GM19238 (cell line): ENCODE measurements around the gene MAST2.
"Not testable (repeated sequence)": the region's sequence is repeated elsewhere in the genome, so short reads cannot be mapped to it uniquely, and the experiment has no call there.

Source experiments
- DNase-seq: peaks from one replicate; pipeline ENCODE4 v3.0.0; 2011; ENCODE audit warnings: low spot score; ENCODE audit not compliant: insufficient read length

MAST2 gene

DNA sequence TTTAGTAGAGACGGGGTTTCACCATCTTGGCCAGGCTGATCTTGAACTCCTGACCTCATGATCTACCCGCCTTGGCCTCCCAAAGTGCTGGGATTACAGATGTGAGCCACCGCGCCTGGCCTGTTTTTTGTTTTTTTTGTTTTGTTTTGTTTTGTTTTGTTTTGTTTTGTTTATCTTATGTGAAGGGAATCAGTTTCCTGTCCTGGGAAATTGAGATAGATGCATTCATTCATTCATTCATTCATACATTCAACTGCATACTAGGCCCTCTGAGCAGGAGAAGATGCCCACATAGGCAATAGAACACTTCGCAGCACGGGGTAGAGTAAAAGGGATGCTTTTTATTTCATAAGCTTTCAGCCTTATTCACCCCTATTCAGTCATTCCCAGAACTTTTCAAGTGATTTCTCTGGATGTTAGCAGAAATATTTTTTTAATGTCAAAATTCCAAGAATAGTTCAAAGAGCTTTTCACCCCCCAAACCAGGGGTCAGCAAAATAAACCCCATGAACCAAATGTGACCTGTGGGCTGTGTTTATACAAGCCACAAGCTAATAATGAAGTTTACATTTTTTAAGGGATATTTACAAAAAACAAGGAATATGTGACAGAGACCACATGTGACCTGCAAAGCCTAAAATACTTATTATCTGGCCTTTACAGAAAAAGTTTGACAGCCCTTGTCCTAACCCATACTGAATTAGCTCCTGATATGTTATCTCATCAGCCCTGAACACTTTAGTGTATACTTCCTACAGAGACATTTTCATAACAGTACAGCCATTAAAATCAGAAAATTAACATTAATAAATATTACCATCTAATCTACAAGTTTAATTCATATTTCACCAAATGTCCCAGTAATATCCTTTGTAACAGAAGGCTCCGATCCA lies 127.1 kb downstream of the MAST2 start:
- no peak for DNase-seq

DNA sequence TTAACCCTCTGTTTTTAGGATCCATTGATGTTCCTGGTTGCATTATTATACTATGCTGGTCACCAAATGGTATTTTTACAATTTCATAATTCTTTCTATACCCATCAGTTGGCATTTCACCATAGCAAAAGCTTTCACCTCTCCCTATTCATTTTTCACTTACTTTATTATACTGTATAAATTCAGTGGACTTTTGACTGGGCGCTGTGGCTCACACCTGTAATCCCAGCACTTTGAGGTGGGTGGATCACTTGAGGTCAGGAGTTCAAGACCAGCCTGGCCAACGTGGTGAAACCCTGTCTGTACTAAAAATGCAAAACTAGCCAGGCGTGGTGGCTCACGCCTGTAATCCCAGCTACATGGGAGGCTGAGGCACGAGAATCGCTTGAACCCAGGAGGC lies 128.8 kb downstream of the MAST2 start:
- DNase-seq, result not testable (repeated sequence)

DNA sequence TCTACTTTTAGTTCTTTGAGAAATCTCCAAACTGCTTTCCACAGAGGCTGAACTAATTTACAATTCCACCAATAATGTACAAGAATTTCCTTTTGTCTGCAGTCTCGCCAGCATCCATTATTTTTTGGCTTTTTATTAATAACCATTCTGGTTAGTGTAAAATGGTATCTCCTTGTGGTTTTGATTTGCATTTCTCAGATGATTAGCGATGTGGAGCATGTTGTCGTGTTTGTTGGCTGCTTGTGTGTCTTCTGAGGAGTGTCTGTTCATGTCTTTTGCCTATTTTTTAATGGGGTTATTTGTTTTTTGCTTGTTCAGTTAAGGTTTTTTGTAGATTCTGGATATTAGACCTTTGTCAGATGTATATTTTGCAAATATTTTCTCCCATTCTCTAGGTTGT lies 131.5 kb downstream of the MAST2 start:
- no peak for DNase-seq

DNA sequence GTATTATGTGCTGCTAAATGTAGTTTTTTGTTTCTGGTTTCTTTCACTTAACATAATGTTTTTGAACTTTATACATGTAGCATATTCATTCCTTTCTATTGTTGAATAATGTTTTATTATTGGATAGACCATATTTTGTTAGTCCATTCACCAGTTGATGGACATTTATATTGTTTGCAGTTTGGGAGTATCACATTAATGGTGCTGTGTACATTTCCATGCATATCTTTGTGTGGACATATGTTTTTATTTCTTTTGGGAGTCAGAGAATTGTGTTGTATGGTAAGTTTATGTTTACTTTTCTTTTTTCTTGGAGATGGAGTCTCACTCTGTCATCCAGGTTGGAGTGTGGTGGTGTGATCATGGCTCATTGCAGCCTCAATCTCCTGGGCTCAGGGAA lies 134.6 kb downstream of the MAST2 start:
- DNase-seq, result no peak

DNA sequence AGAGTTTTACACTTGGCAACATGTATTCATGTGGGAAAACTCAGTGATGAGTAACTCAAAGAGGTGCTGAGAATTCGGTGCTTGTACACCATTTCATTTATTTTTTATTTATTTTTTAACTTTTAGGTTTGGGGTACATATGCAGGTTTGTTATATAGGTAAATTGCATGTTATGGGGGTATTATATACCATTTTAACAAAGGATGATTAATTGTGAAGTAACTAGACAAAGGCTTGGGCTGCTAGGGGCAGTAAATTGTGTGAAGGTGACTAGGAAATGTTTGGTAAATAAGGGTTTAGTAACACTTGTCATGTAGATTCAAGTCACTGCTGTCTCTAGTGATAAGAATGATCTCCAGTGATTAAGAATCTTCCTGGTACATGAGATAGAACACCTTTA lies 139.0 kb downstream of the MAST2 start:
- no peak for DNase-seq

DNA sequence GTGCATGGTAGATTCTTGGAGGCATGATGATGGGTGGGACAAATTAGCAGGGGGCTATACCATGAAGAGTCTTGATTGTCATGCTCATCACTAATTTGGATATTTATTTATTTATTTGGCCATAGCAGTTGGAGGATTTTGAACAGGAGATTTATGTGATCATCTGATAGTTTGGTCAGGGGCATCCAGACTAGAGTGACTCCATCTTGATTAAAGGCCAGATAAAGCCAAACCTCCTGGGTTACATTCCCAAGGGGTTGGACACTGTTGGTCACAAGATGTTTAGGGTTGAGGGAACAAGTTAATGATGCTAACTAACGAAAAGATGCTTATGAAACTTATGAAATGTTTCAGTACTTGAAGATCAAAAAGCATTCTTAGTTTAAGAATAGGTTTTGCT lies 139.8 kb downstream of the MAST2 start:
- no peak for DNase-seq

DNA sequence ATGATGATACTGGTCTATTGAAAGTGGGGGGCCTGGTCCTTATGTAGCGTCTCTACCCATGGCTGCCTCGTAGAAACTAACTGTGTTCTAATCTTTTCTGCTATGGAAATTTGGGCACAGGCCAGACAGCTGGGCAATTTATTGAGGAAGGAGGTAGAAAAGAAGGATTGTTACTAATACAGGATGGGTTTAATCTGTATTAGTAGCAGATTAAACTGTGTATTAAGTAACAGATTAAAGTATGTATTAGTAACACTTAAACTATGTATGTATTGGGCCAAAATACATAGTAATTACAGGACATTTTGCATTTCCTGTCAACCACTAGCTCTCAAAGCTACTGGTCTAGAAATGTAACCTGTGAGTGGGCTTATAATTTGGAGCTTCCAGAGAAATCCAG lies 142.0 kb downstream of the MAST2 start:
- no peak for DNase-seq

DNA sequence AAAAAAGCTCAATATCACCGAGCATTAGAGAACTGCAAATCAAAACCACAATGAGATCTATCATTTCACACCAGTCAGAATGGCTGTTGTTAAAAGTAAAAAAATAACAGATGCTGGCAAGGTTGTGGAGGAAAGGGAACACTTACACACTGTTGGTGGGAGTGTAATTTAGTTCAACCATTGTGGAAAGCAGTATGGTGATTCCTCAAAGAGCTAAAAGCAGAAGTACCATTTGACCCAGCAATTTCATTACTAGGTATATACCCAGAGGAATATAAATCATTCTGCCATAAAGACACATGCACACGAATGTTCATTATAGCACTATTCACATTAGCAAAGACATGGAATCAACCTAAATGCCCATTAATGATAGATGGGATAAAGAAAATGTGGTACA lies 146.1 kb downstream of the MAST2 start:
- not testable (repeated sequence) for DNase-seq

DNA sequence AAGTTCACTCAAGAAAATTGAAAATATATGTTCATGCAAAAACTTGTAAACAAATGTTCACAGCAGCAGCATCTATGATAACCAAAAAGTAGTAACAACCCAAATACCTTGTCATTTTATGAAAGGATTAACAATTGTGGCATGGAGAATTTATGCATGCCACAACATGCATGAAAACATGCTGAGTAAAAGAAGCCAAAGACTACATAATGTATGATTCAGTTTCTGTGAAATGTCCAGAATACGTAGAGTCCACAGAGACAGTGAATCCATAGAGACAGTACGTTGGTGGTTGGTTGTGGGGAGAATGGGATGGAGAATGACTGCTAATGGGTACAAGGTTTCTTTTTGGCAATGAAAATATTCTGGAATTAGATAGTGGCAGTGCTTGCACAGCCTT lies 148.7 kb downstream of the MAST2 start:
- no peak for DNase-seq

DNA sequence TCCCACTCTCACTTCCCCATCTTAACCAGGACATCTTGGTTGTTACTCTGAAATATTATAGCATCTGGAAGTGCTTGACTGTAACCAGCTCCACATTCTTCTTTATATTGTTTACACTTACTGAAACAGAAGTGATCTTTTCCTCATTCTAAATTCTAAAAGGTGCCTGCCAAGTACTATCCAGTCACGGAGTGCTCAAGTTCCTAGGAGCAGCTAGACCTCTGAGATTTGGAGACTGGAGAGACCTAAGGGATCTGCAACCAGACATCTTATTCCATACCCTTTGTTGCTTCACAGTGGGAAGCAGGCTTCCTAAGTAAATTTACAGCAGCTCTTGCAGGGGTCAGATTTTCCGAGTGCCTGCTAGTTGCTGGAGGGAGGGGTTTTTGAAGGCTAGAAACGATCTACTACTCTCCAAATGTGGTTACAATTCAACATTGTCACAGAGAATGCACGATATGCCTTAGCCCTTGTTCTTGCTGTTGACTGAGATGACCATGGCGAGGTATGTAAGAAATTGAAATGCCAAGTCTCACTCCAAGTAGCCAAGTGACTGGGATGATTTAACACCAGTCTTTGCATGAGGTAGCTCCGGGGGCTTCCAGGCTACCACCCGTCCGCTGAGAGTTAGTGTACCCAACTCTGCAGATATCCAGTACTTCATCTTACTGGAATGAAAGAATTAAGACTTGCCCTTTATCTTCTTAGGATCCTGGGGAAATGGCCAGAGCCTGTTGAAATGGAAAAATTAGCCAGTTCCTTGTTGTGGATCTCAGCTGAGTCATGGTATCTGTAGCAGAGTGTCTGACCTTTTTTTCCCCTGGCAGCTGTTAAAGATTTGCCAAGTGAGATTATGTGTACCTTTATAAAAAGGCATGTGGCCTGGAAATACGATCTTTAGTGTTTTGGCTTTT lies 150.8 kb downstream of the MAST2 start:
- no peak for DNase-seq

DNA sequence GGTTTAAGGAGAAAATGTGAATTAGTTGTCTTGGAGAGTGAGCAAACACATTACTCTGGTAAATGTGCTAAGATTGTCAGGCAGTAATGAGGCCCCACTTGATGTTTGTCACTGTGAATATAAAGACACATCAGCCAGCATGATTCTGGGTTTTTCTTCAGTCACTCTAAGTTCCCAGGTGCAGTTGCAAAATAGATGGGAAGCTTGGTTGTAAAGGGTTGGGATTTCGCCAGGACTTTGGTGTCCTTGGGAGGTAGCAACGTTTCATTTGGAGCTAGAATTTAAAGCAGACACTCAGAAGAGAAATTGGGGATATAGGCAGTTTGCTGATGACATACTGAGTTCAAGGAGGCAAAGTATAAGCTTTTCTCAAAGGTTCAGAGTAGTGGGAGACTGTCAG lies 154.3 kb downstream of the MAST2 start:
- DNase-seq, result no peak

DNA sequence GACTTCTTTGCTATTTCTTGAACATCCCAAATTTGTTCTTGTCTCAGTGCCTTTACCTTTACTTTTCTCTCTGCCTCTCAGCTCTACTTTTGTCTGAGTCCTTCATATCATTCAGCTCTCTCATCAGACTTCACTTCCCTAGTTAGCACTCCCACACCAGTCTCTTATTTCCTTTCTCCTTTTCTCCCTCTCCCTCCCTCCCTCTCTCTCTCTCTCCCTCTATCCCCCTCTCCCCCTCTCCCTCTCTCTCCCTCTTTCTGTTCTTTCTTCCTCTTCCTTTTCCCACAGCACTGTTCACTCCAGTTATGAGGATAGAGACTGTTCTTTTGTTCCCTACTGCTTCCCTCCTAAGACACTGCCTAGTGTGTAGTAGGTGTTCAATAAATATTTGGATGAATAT lies 154.9 kb downstream of the MAST2 start:
- no peak for DNase-seq

DNA sequence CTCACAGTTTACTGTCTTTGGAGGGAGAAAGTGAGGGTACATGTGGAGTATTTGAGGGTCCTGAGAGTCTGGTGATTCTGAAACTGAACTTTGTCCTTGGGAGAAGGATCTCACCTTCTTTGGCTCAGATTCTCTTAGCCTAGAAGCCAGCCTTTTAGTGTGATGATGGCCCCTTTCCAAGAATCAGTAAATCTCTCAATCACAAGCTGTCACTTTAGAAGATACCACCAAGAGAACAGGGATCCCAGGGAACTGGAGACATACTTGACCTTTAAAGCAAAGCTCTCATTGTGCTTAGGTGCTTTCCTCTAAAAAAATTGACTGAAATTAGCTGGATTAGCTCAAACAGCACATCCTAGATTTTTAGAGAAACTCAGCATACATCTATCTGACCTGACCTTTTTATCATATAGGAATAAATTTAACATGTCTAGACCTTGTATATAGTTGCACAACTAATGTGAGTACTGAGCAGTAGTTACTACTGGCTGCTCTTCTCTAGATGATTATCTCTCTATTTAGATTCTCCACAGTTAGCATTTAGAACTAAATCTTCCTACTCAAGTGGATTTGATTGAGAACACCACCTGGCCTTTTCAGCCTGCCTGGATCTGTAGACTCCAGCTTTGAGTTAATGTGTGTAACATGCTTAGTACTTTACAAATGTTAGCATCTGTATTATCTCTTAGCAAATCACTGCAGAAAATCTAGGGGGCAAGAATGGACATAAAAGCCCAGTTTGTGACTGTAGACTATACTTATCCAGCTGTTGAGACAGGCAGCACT lies 157.7 kb downstream of the MAST2 start:
- no peak for DNase-seq

DNA sequence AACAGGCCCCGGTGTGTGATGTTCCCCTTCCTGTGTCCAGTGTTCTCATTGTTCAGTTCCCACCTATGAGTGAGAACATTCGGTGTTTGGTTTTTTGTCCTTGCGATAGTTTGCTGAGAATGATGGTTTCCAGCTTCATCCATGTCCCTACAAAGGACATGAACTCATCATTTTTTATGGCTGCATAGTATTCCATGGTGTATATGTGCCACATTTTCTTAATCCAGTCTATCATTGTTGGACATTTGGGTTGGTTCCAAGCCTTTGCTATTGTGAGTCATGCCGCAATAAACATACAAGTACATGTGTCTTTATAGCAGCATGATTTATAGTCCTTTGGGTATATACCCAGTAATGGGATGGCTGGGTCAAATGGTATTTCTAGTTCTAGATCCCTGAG lies 158.5 kb downstream of the MAST2 start:
- DNase-seq, result not testable (repeated sequence)

DNA sequence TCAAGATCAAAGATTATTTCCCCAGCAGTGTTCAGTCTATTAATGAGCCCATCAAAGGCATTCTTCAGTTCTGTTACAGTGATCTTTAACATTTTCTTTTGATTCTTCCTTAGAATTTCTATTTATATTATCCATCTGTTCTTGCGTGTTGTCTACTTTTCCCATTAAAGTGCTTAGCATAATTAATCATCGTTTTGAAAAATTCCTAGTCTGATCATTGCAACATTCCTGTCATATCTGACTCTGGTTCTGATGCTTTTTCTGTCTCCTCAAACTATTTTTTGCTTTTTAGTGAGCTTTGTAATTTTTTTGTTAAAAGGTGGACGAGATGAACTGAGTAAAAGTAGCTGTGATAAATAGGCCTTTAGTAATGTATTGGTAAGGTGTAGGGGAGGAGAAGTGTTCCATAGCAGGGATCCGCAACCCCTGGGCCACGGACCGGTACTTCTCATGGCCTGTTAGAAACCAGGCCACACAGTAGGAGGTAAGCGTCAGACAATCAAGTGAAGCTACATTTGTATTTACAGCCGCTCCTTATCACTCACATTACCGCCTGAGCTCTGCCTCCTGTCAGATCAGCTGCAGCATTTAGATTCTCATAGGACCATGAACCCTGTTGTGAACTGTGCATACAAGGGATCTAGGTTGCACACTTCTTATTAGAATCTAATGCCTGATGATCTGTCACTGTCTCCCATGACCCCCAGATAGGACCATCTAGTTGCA lies 165.7 kb downstream of the MAST2 start:
- no peak for DNase-seq

DNA sequence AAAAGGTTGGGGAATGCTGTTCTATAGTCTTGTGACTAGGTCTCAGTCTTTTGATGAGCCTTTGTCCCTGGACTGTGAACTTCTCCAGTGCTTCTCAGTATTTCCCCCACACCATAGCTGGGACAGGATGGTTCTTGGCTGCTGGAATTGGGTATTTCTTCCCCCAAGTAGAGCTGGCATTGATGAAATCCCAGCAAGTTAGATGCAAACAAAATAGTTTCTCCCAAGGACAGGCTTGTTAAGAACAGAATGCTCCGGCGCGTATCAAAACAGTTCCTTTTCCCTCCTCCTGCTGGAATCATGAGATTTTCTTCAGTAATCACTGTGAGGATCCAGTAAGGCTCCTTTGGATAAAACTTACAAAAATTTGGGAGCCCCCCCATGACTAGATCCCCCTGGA lies 166.5 kb downstream of the MAST2 start:
- no peak for DNase-seq

DNA sequence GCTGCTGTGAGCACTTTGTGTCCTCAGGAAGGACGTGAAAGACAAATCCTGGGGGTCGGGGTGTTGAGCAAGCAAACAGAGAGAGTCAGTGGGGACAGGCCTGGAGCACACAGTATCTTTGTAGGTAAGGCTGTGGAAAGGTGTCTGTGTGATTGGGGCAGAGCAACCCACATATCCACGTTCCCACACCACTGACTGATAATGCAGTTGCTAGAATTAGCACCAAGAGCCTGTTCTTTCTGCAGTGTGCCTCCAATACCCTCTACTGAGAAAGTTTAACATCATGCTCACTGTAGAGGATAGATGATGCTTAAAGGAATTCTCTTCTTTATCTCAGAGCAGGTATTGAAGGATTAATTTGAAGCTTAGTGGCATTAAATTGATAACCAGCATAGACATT lies 167.9 kb downstream of the MAST2 start:
- no peak for DNase-seq

DNA sequence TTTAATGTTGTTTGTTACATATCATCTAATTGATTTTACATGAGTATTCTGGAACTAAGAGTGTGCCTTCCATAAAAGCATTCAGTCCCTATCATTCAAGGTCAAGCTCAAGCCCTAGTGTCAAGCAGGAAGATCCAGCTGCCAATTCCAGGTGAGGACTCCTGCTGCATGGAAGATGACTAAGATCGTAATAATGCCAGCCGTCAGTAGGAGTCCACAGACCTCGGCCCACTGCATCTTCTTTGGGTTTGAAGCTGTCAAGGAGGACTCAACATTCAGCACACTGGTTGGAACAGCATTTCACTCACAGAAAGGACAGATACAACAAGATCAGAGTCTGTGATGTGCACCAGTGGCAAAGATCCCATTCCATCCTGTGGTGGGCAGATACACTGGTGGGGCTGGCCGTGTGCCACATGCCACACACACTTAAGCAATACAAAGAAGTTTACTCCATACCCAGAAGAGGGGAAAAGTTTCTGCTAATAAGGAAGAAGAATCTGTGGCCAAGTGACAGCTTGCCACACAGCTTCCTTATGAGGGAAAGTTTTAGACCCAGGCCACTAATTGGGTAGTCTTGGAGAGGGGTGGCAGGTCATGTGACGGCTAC lies 168.6 kb downstream of the MAST2 start:
- no peak for DNase-seq

DNA sequence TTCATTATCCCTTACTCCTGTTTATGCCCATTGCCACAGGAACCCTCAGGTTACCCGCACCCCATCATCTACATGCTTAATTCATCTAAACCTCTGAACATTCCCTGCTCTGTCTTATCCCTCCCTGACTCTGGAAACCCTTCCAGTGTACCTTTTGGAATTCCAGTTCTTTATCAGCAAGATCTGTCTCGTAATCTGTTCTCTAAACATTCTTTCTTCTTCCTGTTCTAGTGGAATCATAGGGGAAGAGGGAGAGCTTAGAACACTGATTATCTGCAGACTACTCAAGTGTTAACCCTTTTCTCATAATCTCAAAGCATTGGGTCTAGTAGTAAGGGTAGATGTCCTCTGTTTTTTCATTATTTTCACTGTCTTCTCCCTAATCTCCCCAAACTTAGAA lies 169.2 kb downstream of the MAST2 start:
- no peak for DNase-seq

DNA sequence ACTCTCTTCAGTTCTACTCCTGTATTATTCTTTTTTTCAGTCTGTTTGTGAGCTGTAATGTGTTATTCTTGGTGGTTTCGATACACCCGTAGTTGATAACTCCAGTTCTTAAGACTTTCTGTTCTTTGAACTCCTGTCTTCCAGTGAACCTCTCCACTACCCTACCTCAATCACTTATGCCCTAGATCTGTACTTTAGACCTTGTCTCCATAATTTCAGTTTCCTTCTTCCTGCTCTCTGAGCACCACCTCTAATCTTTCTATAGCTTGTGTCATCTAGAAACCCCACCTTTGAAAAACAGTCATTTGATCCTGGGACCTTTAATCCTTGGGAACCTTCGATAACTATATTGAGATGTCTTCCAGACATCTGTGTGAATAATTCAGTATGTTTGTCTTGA lies 169.7 kb downstream of the MAST2 start:
- no peak for DNase-seq
